GM12878 (cell line): ENCODE results near the gene GCSAM. TPM values are rescaled to one million over a fixed set of nuclear protein-coding genes. Genes with fewer than 3 reads are reported as not detected.
A peak's percentile ranks its signal among the peaks of the same experiment; 100 is the strongest.

Experiments
- ATAC-seq: fragments of 200-7000 bp; cut with Tn5 transposase; 3 replicates; pipeline ENCODE4 v1.9.1; 2020; ENCODE audit warnings: mild to moderate bottlenecking, moderate library complexity
- BruUV-seq: library from RNA; stranded (reverse); fragments of 400-500 nt; replicated peaks from 2 replicates; lab custom pipeline; 2021; lab: Mats Ljungman, UMichigan
- CTCF ChIA-PET: fragments of 300-600 bp; sonication (Branson Sonifier 250); formaldehyde crosslinking; extraction: SDS; loops from one replicate; lab custom pipeline; 2021; ENCODE audit warnings: inconsistent platforms; lab: Yijun Ruan, JAX
- POLR2A ChIA-PET: fragments of 350-600 bp; formaldehyde crosslinking; extraction: SDS; loops from one replicate; lab custom pipeline; 2021; ENCODE audit warnings: inconsistent platforms; lab: Charles Lee
- RAD21 ChIA-PET: fragments of 300-600 bp; sonication (Branson Sonifier 250); formaldehyde crosslinking; loops from one replicate; lab custom pipeline; 2023; ENCODE audit warnings: antibody characterized with exemption; ENCODE audit not compliant: unreplicated experiment; lab: Charles Lee
- SMC1A ChIA-PET: fragments of 300-600 bp; sonication (Branson Sonifier 250); formaldehyde crosslinking; loops from one replicate; lab custom pipeline; 2023; ENCODE audit not compliant: unreplicated experiment, uncharacterized antibody; lab: Charles Lee
- DNase-seq: peaks from one replicate; pipeline ENCODE4 v3.0.0-alpha.2; 2011; ENCODE audit warnings: low read depth, low spot score
- FAIRE-seq: peaks from 3 replicates; lab custom pipeline; 2011; peaks lifted over from hg19 to GRCh38; lab: Jason Lieb, UNC
- H2AFZ ChIP-seq: 2 replicates; pipeline ENCODE4 v1.6.0; 2011; ENCODE audit warnings: low read depth, low read length, control low read depth; ENCODE audit not compliant: control insufficient read depth
- H3K27ac ChIP-seq: 2 replicates; pipeline ENCODE4 v1.5.1; 2011; ENCODE audit warnings: control low read depth; ENCODE audit not compliant: control insufficient read depth, insufficient read depth
- H3K27me3 ChIP-seq, 2 experiments: replicated peaks in 1 of 2; 2 replicates each; pipeline versions ENCODE4 v1.6.0 to v1.6.1; 2011; ENCODE audit warnings: low read length in 1 of 2; ENCODE audit not compliant: control insufficient read depth in 2 of 2, insufficient read depth in 2 of 2
- H3K36me3 ChIP-seq, 2 experiments: 2 replicates each; pipeline ENCODE4 v1.5.1; 2011; ENCODE audit warnings: low read length in 1 of 2; ENCODE audit not compliant: control insufficient read depth in 2 of 2, insufficient read depth in 2 of 2
- H3K4me1 ChIP-seq: 2 replicates; pipeline ENCODE4 v1.6.1; 2011; ENCODE audit warnings: mild to moderate bottlenecking, low read length, moderate library complexity, mixed read lengths; ENCODE audit not compliant: control insufficient read depth, insufficient read depth
- H3K4me2 ChIP-seq: 2 replicates; pipeline ENCODE4 v1.6.0; 2011; ENCODE audit warnings: control low read depth; ENCODE audit not compliant: control insufficient read depth, insufficient read depth
- H3K4me3 ChIP-seq: fragments of 200-600 bp; sonication (generic); 2 replicates; pipeline ENCODE4 v1.5.1; 2016
- H3K79me2 ChIP-seq: 2 replicates; pipeline ENCODE4 v1.6.0; 2011; ENCODE audit warnings: low read length; ENCODE audit not compliant: control insufficient read depth, insufficient read depth
- H3K9ac ChIP-seq: 2 replicates; pipeline ENCODE4 v1.8.0; 2011; ENCODE audit warnings: low read length, control low read depth, mixed read lengths; ENCODE audit not compliant: control insufficient read depth, insufficient read depth
- H3K9me3 ChIP-seq: replicated peaks from 3 replicates; pipeline ENCODE4 v1.5.1; 2011; ENCODE audit warnings: mild to moderate bottlenecking, low read length; ENCODE audit not compliant: control insufficient read depth, insufficient read depth
- H4K20me1 ChIP-seq: 2 replicates; pipeline ENCODE4 v1.6.0; 2011; ENCODE audit not compliant: control insufficient read depth, insufficient read depth
- ATF2 ChIP-seq: IDR thresholded peaks from 2 replicates; pipeline ENCODE4 v1.6.1; 2012; ENCODE audit warnings: low read length, inconsistent platforms
- ATF7 ChIP-seq: fragments of 450-650 bp; IDR thresholded peaks from 2 replicates; pipeline ENCODE4 v1.6.1; 2016; ENCODE audit warnings: low read depth, mild to moderate bottlenecking
- BACH1 ChIP-seq: fragments of 450-650 bp; IDR thresholded peaks from 2 replicates; pipeline ENCODE4 v1.6.1; 2017; ENCODE audit warnings: mild to moderate bottlenecking, borderline replicate concordance
- BCL3 ChIP-seq: IDR thresholded peaks from 2 replicates; pipeline ENCODE4 v1.6.1; 2011; ENCODE audit warnings: borderline replicate concordance, low read depth, mild to moderate bottlenecking, moderate library complexity, low read length; ENCODE audit not compliant: insufficient read depth, poor library complexity, severe bottlenecking
- BRCA1 ChIP-seq: IDR thresholded peaks from 2 replicates; pipeline ENCODE4 v1.6.1; 2011; ENCODE audit warnings: low read depth, low read length, improper control_type of control experiment
- CBX5 ChIP-seq: sonication (generic); IDR thresholded peaks from 2 replicates; pipeline ENCODE4 v1.6.1; 2016; ENCODE audit warnings: low read depth, moderate library complexity, mild to moderate bottlenecking, inconsistent platforms
- CREB1 ChIP-seq: IDR thresholded peaks from 2 replicates; pipeline ENCODE4 v1.6.1; 2012; ENCODE audit warnings: low read depth, mild to moderate bottlenecking, inconsistent platforms
- ELK1 ChIP-seq: IDR thresholded peaks from 2 replicates; pipeline ENCODE4 v1.6.1; 2012; ENCODE audit warnings: low read depth, low read length, improper control_type of control experiment
- ESRRA ChIP-seq: IDR thresholded peaks from 2 replicates; pipeline ENCODE4 v1.6.1; 2012; ENCODE audit warnings: mild to moderate bottlenecking, low read length, improper control_type of control experiment
- FOXM1 ChIP-seq: IDR thresholded peaks from 2 replicates; pipeline ENCODE4 v1.6.1; 2012; ENCODE audit warnings: low read depth, mild to moderate bottlenecking, inconsistent platforms, low read length, moderate library complexity
- HDAC6 ChIP-seq: fragments of 200-600 bp; sonication (generic); IDR thresholded peaks from one replicate; pipeline ENCODE4 v1.8.0; 2017; ENCODE audit warnings: antibody characterized with exemption; ENCODE audit not compliant: unreplicated experiment
- IKZF1 ChIP-seq: fragments of 450-650 bp; conservative IDR thresholded peaks from 2 replicates; pipeline ENCODE4 v1.6.1; 2017; ENCODE audit warnings: antibody characterized with exemption, mild to moderate bottlenecking
- MAX ChIP-seq: IDR thresholded peaks from 2 replicates; pipeline ENCODE4 v1.6.1; 2012; ENCODE audit warnings: low read depth, low read length, improper control_type of control experiment
- MLLT1 ChIP-seq: fragments of 450-650 bp; IDR thresholded peaks from 2 replicates; pipeline ENCODE4 v1.6.1; 2016; ENCODE audit warnings: mild to moderate bottlenecking
- RUNX3 ChIP-seq: IDR thresholded peaks from 2 replicates; pipeline ENCODE4 v1.6.1; 2012; ENCODE audit warnings: low read length, inconsistent platforms
- SMAD5 ChIP-seq: IDR thresholded peaks from 2 replicates; pipeline ENCODE4 v1.6.1; 2016; ENCODE audit warnings: antibody characterized with exemption, low read depth
- TBL1XR1 ChIP-seq: IDR thresholded peaks from 2 replicates; pipeline ENCODE4 v1.6.1; 2012; ENCODE audit warnings: low read depth, low read length, improper control_type of control experiment
- TCF3 ChIP-seq: IDR thresholded peaks from 2 replicates; pipeline ENCODE4 v1.6.1; 2012; ENCODE audit warnings: low read depth, mild to moderate bottlenecking, low read length, borderline replicate concordance; ENCODE audit not compliant: insufficient read depth
- YBX1 ChIP-seq: fragments of 450-650 bp; IDR thresholded peaks from 2 replicates; pipeline ENCODE4 v1.6.1; 2016; ENCODE audit warnings: antibody characterized with exemption
- WGBS: methylation state at CpG from one replicate; pipeline ENCODE4 v1.1.6; 2016; ENCODE audit warnings: low lambda C conversion rate; ENCODE audit not compliant: insufficient replicate concordance, insufficient coverage; ENCODE audit errors: missing lambda C conversion rate; 5-methylcytosine and 5-hydroxymethylcytosine counted together
- in situ Hi-C: fragments of 300-500 bp; cut with MboI; formaldehyde crosslinking; loops from 9 replicates; pipeline ENCODE4 v1.14.3; 2018; ENCODE audit warnings: mixed read lengths
- intact Hi-C: fragments of 100-400 bp; cut with micrococcal nuclease; formaldehyde crosslinking; loops from one replicate; pipeline ENCODE4 v1.14.2; 2022; ENCODE audit not compliant: unreplicated experiment
- polyA plus RNA-seq, 11 experiments: library from polyadenylated mRNA; depleted of rRNA in 4 of 11; unstranded in 6 of 11; stranded (reverse) in 5 of 11; fragments of >200 nt; fragmentation: Nextera tagmentation in 4 of 11; fragmentation: Illumina TruSeq in 1 of 11; extraction: Ambion mirVana in 4 of 11; extraction: Trizol in 1 of 11; gene quantifications; 1 replicate in 1 of 11; 2 replicates in 10 of 11; pipeline versions ENCODE4 v1.2.1 to v1.2.3, GENCODE V29; 2011 to 2016; ENCODE audit warnings: inconsistent platforms in 2 of 11, missing spikeins in 2 of 11, low read depth in 1 of 11
- total RNA-seq, 4 experiments: library from RNA; depleted of rRNA in 3 of 4; stranded (reverse); fragments of >200 nt in 3 of 4; fragmentation: Illumina TruSeq in 1 of 4; extraction: Trizol in 1 of 4; gene quantifications; 2 replicates each; pipeline versions ENCODE4 v1.2.1 to v1.2.3, GENCODE V29; 2013 to 2021

GCSAM gene
- total and polyA plus RNA-seq, 10 of the 15 experiments (the other 5 are each of a cell fraction or from before 2014, with no cell fraction given): 81.5 to 407 (median 107) TPM

- TF ChIP-seq YBX1: no peak
Measured at GRCh38 chr3:112101916-112102315, 31.1 kb downstream of the GCSAM start (continued).

- intact Hi-C loops: no loop called here
- Histone ChIP-seq H3K9me3 (no peaks in the 10 kb centered on the region), H2AFZ (no peak overlapping the region), H3K36me3 (no peaks in the 10 kb centered on the region), H3K79me2 (no peaks in the 10 kb centered on the region), H3K9ac (no peak overlapping the region), H3K27ac (no peak overlapping the region), H4K20me1 (no peaks in the 10 kb centered on the region), H3K4me3 (no peak overlapping the region), H3K27me3 (no peaks in the 10 kb centered on the region), H3K4me2 (no peak overlapping the region), H3K4me1 (peaks cover 2% of the 10 kb centered on the region)
- FAIRE-seq (no peak), ATAC-seq (peak; percentile 85), DNase-seq (no peak)
- ChIA-PET POLR2A (interaction anchor here (1.4 kb wide), 1 partner anchor 35 kb away, joined by 4 read pairs; no protein-coding TSS in a partner anchor), SMC1A (interaction anchor here (0.7 to 2.1 kb wide), 4 partner anchors 10 to 73 kb away, joined by 3 to 8 read pairs (median 4); no protein-coding TSS in a partner anchor), CTCF (interaction anchor here (0.6 to 1.0 kb wide), 4 partner anchors 14 to 303 kb away, joined by 3 to 5 read pairs (median 4); no protein-coding TSS in a partner anchor), RAD21 (no interaction called here)
- in situ Hi-C loops: no loop called here
- BruUV-seq: no TSS peak
- WGBS: 14% methylated on average over 4 of the region's 4 CpGs
- TF ChIP-seq IKZF1: no peak
- TF ChIP-seq RUNX3: peak; percentile 35; the same call in 1 of the 2 replicates
- TF ChIP-seq ELK1: no peak
- no peak for TF ChIP-seq CBX5
- TF ChIP-seq TCF3: no peak
- no peak for TF ChIP-seq MLLT1
- peak; percentile 70; the same call in 1 of the 2 replicates for TF ChIP-seq ATF7
- no peak for TF ChIP-seq TBL1XR1
- no peak for TF ChIP-seq BACH1
- TF ChIP-seq ESRRA: no peak
- TF ChIP-seq ATF2: 0 out of 2 replicates have a peak, but pooled peaks have one; percentile 14
- no peak for TF ChIP-seq MAX
- no peak for TF ChIP-seq HDAC6
- TF ChIP-seq FOXM1: no peak
- no peak for TF ChIP-seq SMAD5
- no peak for TF ChIP-seq BCL3
- no peak for TF ChIP-seq BRCA1
- TF ChIP-seq CREB1: peak; percentile 80
Measured at GRCh38 chr3:112097378-112097777, 35.7 kb downstream of the GCSAM start.
